ENCODE measurements around the gene PPCDC. TPM values are rescaled to one million over a fixed set of nuclear protein-coding genes. Genes with fewer than 3 reads are reported as not detected.

PPCDC gene
- total RNA-seq, 4 donors from 2014 or later, result 11.6 to 14.7 (median 12.4) TPM

DNA sequence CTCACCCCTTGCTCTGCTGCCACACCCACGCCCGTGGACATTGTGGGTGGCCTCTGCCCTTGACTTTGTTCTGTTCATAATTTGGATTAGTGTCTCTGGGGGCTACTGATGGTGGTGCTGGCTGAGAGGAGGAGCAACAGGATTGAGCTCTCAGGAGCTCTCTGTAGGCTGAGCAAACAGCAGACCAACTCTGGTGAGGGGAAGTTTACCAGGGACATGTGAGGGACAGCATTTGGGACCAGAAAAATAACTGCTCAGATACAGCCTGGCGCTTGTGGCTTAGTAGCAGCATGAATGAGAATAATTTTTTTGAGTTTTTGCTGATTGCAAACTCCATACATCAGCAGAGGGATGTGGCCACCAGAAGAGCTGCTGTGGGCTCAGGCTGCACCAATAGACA lies 14.8 kb downstream of the PPCDC start:
- TF ChIP-seq, protein P1, sequence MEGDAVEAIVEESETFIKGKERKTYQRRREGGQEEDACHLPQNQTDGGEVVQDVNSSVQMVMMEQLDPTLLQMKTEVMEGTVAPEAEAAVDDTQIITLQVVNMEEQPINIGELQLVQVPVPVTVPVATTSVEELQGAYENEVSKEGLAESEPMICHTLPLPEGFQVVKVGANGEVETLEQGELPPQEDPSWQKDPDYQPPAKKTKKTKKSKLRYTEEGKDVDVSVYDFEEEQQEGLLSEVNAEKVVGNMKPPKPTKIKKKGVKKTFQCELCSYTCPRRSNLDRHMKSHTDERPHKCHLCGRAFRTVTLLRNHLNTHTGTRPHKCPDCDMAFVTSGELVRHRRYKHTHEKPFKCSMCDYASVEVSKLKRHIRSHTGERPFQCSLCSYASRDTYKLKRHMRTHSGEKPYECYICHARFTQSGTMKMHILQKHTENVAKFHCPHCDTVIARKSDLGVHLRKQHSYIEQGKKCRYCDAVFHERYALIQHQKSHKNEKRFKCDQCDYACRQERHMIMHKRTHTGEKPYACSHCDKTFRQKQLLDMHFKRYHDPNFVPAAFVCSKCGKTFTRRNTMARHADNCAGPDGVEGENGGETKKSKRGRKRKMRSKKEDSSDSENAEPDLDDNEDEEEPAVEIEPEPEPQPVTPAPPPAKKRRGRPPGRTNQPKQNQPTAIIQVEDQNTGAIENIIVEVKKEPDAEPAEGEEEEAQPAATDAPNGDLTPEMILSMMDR (IDR thresholded peaks at IDR 0.05), result no peak
- TF ChIP-seq POLR2A (IDR thresholded peaks at IDR 0.05), result no peak
- peaks cover 8 to 69% (median 13%) of the 10 kb centered on the region in 3 donors for H3K4me1 ChIP-seq
- H3K27me3 ChIP-seq, result no peaks in the 10 kb centered on the region
- H3K4me3 ChIP-seq, result no peak overlapping the region
- H3K27ac ChIP-seq, result peak overlapping the region in 2 of 4 donors; percentile 76 to 84
- intact Hi-C loops (cut with DNase I), result no loop called here
- DNase-seq, result no peak
- H3K9me3 ChIP-seq, result no peaks in the 10 kb centered on the region
- WGBS, 2 donors, result 69 to 72% methylated on average over 2 to 3 of the region's 3 CpGs
- no peaks in the 10 kb centered on the region for H3K36me3 ChIP-seq

DNA sequence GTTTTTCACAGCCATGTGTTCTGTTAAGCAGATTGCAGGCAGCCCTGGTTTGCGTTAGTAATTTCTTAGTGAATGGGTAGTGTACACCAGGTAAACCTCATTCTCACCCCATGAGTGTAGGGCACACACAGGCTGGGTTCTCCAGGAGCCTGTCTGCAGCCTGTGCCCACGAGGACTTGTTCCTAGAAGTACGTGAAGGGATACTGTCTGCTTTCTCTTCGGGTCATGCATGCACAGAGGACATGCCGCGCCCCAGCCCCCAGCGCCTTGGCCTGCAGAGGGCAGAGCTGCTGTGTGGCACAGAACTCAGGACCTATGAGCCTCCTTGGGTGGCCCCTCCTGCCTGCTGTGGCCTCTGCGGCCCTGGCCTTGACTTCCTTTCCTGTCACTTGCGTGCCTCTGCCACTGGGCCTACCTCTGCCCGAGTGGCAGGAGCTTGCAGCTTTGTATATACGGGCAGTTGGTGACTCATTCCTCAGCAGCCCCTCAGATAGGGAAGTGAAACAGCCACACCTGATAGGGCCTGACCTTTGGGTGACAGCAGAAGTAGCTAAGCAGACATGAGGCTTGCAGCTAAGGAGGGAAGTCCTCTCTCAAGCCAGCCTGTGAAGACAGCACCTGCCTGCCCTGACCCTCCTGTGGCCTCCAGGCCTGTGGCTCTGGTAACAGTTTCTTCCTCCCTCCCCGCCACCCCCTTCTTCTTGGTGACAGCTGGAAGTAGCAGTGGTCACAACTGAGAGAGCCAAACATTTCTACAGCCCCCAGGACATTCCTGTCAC lies 19.5 kb downstream of the PPCDC start:
- peaks cover 36 to 72% (median 36%) of the 10 kb centered on the region in 3 donors for H3K4me1 ChIP-seq
- peak overlapping the region; percentile 68 to 90 (median 84) for H3K27ac ChIP-seq
- H3K9me3 ChIP-seq, result no peaks in the 10 kb centered on the region
- H3K4me3 ChIP-seq, result peak overlapping the region in 3 of 4 donors; percentile 13 to 29 (median 23)
- TF ChIP-seq POLR2A (IDR thresholded peaks at IDR 0.05), result peak in 1 of 4 donors; percentile 24
- TF ChIP-seq, protein P1 (IDR thresholded peaks at IDR 0.05), result peak; percentile 27 to 61 (median 46)
- DNase-seq, result peak; percentile 70
- H3K36me3 ChIP-seq, result peaks cover 0 to 6% (median 0%) of the 10 kb centered on the region in 3 donors
- H3K27me3 ChIP-seq, result no peaks in the 10 kb centered on the region
- 61 to 71% methylated on average over 2 to 6 of the region's 12 CpGs for WGBS, 2 donors
- intact Hi-C loops (cut with DNase I), result no loop called here

DNA sequence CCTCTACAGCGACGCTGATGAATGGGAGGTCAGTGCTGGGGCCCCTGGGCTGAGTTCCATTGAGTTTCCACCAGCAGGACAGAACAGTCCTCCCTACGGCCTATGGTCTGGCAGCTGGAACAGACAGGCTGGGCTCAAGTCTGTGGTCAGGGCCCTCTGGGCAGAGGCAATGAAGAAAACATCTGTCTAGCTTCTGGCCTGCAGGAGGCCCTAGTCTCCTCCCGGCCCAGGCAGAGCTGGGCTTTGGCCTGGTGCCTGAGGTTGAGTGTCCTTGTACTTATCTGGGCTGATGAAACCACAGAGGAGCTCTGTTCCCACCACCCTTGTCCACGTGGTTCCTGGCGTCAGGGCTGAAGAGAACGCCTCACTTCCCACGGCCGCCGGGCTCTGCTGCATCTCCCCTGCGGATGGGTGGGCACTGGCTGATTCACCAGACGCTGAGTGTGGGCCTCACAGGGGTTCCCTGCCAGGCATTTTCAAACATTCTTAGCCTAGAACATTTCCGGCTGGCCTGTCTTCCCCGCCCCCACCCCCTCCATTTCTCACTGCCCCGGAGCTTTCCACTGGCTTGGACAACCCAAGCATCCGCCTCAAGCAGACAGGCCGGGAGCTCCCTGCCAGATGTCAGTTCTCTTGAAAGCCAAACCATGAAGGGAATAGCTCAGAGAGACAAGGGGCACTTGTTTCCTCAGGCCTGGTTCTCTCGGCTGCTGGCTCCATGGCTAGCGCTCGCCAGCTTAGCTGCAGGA lies 20.3 kb downstream of the PPCDC start:
- no peaks in the 10 kb centered on the region for H3K27me3 ChIP-seq
- 42% methylated on average over 9 to 10 of the region's 20 CpGs for WGBS, 2 donors
- no peaks in the 10 kb centered on the region for H3K9me3 ChIP-seq
- peak in 1 of 4 donors; percentile 20 for TF ChIP-seq POLR2A (IDR thresholded peaks at IDR 0.05)
- TF ChIP-seq, protein P1 (IDR thresholded peaks at IDR 0.05), result peak in 5 of 6 experiments; percentile 24 to 36 (median 27)
- peak overlapping the region in 3 of 4 donors; percentile 13 to 29 (median 23) for H3K4me3 ChIP-seq
- peaks cover 36 to 76% (median 39%) of the 10 kb centered on the region in 3 donors for H3K4me1 ChIP-seq
- DNase-seq, result peak; percentile 59
- intact Hi-C loops (cut with DNase I), result no loop called here
- peaks cover 0 to 11% (median 0%) of the 10 kb centered on the region in 3 donors for H3K36me3 ChIP-seq
- H3K27ac ChIP-seq, result peak overlapping the region; percentile 68 to 90 (median 84)

DNA sequence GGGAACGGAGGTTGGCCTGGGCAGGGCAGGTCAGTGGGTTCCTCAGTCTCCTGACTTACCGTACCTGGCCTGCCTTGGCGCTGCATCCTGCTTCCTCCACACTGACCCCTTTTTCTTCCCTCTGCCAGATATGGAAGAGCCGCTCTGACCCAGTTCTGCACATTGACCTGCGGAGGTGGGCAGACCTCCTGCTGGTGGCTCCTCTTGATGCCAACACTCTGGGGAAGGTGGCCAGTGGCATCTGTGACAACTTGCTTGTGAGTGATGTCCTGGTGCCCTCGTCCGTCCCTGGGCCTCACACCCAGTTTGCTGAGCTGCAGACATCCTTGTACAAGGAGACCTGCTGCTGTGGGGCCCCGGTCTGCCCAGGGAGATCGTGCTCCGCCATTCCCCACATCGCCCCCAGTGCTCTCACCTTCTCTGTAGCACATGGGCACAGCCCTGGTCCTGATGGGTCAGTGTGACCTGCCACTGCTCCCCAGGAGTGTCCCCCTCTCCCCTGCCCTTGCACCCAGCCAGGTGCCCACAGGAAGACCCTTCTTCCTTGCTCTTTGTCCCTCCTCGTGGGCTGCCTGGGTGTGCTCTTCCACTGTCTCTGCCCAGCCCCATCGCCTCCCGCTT lies 21.0 kb downstream of the PPCDC start:
- peaks cover 0 to 18% (median 0%) of the 10 kb centered on the region in 3 donors for H3K36me3 ChIP-seq
- peak overlapping the region; percentile 68 to 90 (median 84) for H3K27ac ChIP-seq
- DNase-seq, result no peak
- peak overlapping the region in 2 of 4 donors; percentile 23 to 29 for H3K4me3 ChIP-seq
- TF ChIP-seq, protein P1 (IDR thresholded peaks at IDR 0.05), result no peak
- no peak for TF ChIP-seq POLR2A (IDR thresholded peaks at IDR 0.05)
- WGBS, 2 donors, result 87 to 89% methylated on average over 9 to 14 of the region's 14 CpGs
- intact Hi-C loops (cut with DNase I), result no loop called here
- peaks cover 36 to 78% (median 39%) of the 10 kb centered on the region in 3 donors for H3K4me1 ChIP-seq
- H3K27me3 ChIP-seq, result no peaks in the 10 kb centered on the region
- no peaks in the 10 kb centered on the region for H3K9me3 ChIP-seq

All from esophagus squamous epithelium (tissue), 5 donors.